Stimulated activated CD4-positive, alpha-beta T cell treated with anti-CD3 and anti-CD28 coated beads, Interleukin-1b, Interleukin-23, amount 100 ng/mL, for 48 hours (primary cell): ENCODE measurements around the gene TMEM242.

Source experiments
- DNase-seq: peaks from one replicate; pipeline ENCODE4 v3.0.0-alpha.2; 2020

Gene TMEM242

DNA sequence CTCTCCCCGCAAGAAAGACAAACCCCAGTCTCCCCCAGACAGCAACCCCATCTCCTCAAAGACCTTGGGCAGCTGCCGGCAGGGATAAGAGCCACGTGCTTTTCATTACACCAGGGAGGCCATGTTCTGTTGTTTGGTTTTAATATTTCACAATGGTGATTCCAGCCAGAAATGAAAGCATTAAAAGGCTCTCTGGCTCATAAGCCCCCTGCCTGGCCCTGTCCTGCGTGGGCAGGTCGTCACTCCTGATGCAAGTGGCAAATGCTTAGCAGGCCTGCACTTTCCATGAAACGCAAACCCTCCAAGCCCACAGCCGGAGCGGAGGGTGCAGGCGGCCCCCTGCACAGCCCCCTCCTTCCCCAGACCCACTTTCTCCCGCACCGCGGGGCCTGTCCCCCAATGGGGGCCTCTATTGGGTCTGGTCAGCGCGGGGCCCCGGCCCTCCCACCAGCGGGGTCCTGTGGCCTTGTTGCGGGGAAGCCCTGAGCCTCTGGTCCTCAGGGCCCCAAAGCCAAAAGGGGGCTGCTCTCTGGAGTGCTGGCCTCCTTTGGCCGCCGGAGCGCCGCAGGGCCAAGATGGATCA lies 77.2 kb downstream of the TMEM242 start:
- DNase-seq: no peak

DNA sequence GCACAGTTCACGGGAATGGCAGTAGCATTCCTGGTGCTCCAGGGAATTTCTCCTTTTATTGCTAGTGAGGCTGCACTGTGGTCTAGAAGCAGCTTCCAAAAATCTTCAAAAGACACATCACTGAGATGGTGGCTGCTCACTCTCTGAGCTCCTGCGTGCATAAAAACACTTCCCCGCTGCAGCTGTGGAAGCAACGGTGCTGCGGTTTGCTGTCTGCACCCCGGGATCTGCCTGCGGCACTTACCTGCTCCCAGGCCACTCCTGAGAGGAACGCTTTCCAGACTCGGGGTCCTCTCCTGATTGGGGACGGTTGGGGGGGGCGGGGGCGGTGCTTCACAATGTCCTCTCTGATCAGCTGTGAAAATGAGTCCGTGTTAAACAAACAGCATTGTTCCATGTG lies 77.9 kb downstream of the TMEM242 start:
- no peak for DNase-seq

DNA sequence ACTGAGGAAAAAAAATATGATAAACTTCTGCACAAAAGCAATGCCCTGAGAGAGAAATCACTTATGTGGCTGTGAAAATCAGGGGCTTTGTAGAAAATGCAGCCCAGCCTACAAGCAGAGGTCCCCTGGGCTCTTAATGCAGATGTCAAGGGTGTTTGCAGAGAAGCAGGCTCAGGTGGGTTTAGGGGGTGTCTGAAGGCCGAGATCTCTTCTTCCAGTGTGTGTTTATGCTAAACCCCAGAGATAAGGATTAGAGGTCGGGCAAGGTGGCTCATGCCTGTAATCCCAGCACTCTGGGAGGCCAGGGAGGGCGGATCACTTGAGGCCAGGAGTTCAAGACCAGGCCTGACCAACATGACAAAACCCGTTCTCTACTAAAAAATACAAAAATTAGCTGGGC lies 78.5 kb downstream of the TMEM242 start:
- DNase-seq: no peak

DNA sequence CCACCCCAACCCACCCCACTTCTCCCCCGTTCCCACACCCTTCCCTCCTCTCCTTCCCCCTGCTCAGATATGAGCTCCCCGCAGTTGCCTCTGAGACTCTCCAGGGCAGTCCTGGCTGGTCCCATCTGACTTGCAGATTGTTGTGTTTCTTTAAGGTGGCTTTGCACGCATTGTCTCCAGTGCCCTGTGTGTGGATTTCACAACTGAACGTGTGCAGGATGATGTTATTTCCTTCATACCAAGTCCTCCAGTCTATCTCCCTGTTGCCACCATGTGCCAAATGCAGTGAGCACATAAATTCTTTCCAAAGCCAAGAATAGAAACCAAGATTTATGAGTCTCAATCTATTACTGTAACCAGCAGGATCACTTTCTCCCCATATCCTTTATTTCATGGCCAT lies 79.1 kb downstream of the TMEM242 start:
- no peak for DNase-seq

DNA sequence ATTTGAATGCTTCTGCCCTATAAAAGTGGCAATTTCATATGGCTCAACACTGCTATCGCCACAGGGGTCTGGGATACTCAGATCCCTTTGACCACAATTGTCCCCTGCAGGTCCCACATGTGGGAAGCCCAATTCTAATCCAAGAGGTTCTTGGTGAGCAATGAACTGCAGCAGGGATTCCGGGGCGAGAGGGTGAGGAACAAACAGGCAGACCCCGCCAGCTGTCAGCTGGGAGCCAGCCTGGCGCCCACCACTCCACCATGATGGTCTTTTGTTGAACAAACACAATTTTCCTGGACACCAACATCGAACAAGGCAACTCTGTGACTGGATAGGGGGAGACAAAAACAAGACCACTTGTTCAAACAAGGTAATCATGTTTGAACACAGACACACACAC lies 80.5 kb downstream of the TMEM242 start:
- DNase-seq: no peak

DNA sequence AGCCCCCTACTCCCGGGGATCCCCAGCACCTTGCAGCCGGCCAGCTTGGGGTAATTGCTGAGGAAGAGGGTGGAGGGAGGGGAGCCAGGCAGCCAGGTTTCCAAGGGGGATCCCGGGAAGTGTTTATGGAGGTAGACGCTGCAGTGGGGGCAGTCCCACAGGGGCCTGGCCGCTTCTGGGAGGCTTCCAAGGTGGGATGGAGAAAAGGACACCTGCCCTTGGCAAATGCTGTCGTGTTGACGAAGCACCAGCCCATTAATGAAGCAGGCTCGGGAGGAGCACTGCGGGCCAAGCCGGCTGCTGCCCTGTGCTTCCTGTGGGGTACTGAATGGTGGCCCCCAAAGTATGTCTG lies 82.4 kb downstream of the TMEM242 start:
- DNase-seq: no peak

DNA sequence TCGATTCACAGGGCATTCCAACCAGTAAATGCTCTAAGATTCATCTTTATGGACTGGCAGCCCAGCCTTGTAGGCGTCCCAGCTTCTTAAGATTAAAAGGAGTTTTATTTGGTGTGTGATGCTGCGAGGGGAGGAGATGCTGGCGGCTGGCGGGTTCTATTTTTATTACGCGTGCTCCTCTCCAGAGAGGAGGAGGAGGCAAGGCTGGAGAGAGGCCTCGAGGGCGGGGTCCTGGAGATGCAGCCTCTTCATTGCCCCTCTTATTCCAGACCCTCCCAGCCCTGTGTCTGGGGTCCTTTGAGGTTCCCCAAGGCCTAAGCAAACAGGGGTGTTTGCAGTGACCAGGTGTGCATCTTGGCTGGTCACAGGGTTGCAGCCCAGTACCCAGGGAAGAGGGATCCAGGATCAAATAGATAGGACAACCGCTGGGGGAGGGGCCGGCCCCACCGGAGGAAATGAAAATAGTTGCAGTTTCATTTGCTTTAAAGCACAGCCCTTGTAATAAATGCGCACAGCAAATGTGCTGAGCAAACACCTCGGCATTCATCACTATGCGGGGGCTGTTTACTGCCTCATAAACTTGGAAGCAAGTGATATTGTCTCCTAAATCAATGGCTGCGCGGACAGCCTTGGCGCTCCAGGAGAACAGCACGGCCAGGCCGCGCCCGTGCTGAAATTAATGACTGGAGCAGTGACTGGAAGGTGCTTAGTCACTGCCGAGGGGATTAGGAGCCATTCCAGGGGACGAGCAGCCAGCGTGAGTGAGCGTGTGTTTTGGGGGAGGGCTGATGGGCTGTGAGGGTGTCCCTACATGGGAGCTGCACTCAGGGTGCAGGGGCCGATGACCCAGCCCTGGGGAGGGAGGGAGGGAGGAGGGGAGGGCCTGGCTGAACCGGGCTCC lies 83.0 kb downstream of the TMEM242 start:
- no peak for DNase-seq

DNA sequence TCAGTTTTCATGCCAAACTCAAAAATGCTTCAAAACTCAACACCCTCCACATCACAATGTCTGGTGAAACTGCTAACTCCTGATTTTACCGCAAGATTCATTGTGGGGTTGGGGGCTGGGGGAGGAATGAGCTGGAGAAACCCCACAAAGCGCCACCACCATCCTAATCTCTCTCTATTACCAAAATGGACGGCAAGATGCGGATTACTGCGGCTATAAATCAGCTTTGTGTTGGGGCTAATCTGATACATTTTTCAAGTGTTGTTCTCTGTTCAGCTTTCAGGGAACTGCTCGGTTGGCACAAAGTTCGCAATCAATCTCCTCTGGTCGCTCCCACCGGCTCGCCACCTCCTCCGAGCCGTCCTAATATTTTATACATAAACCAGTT lies 83.7 kb downstream of the TMEM242 start:
- DNase-seq: no peak
